SU-DHL-6 (cell line): Measurements from ENCODE around the gene SLC6A5.

Experiments
- H2AFZ ChIP-seq: fragments of 200-600 bp; sonication (generic); 2 replicates; pipeline ENCODE4 v1.6.1; 2014; ENCODE audit warnings: low read depth, mild to moderate bottlenecking, moderate library complexity, mixed read lengths, antibody characterized with exemption, low read length; ENCODE audit not compliant: severe bottlenecking
- H3F3A ChIP-seq: fragments of 200-600 bp; shearing (Covaris generic); 2 replicates; pipeline ENCODE4 v1.6.0; 2016; ENCODE audit warnings: antibody characterized with exemption, mild to moderate bottlenecking; ENCODE audit not compliant: insufficient read depth
- H3K27ac ChIP-seq: fragments of 200-600 bp; sonication (generic); 2 replicates; pipeline ENCODE4 v1.5.1; 2016; ENCODE audit warnings: low read depth, mild to moderate bottlenecking, low read length, moderate library complexity, mixed read lengths
- H3K27me3 ChIP-seq: fragments of 200-600 bp; sonication (generic), shearing (Covaris generic); 2 replicates; pipeline ENCODE4 v1.6.0; 2014; ENCODE audit warnings: mild to moderate bottlenecking, low read length
- H3K36me3 ChIP-seq: fragments of 200-600 bp; sonication (generic); 2 replicates; pipeline ENCODE4 v1.6.1; 2014; ENCODE audit warnings: mild to moderate bottlenecking, low read length, mixed read lengths
- H3K4me2 ChIP-seq: fragments of 300-600, 200-600 bp; shearing (Covaris generic), sonication (generic); 2 replicates; pipeline ENCODE4 v1.6.0; 2014; ENCODE audit warnings: low read length, low read depth, mild to moderate bottlenecking; ENCODE audit not compliant: poor library complexity, severe bottlenecking
- H3K4me3 ChIP-seq: fragments of 200-600 bp; sonication (generic); 2 replicates; pipeline ENCODE4 v1.5.1; 2014; ENCODE audit warnings: antibody characterized with exemption, low read length, mild to moderate bottlenecking, mixed read lengths; ENCODE audit not compliant: insufficient read depth, poor library complexity, severe bottlenecking
- H3K79me2 ChIP-seq: fragments of 200-600 bp; sonication (generic); 2 replicates; pipeline ENCODE4 v1.6.1; 2014; ENCODE audit warnings: mild to moderate bottlenecking, low read length, moderate library complexity; ENCODE audit not compliant: insufficient read depth
- H3K9ac ChIP-seq: fragments of 200-600 bp; sonication (generic); 2 replicates; pipeline ENCODE4 v1.7.0; 2014; ENCODE audit warnings: mild to moderate bottlenecking, low read length
- H3K9me2 ChIP-seq: fragments of 200-600 bp; sonication (generic); replicated peaks from 2 replicates; pipeline ENCODE4 v1.6.1; 2014; ENCODE audit warnings: low read length; ENCODE audit not compliant: insufficient read depth
- H3K9me3 ChIP-seq: fragments of 200-600 bp; sonication (generic); 2 replicates; pipeline ENCODE4 v1.6.1; 2014; ENCODE audit warnings: low read length, mixed read lengths; ENCODE audit not compliant: insufficient read depth
- H4K20me1 ChIP-seq: fragments of 200-600 bp; sonication (generic); 2 replicates; pipeline ENCODE4 v1.6.1; 2014; ENCODE audit warnings: low read depth, mild to moderate bottlenecking, antibody characterized with exemption, low read length, moderate library complexity, mixed read lengths
- EZH2phosphoT487 ChIP-seq: fragments of 200-600 bp; sonication (generic), shearing (Covaris generic); conservative IDR thresholded peaks from 2 replicates; pipeline ENCODE4 v1.6.1; 2018; ENCODE audit warnings: mild to moderate bottlenecking, antibody characterized with exemption, low read length, moderate library complexity, mixed read lengths
- TF ChIP-seq, protein P1 (sequence below): fragments of 200-600 bp; sonication (generic); IDR thresholded peaks from one replicate; pipeline ENCODE4 v1.5.1; 2017; ENCODE audit warnings: antibody characterized with exemption, mild to moderate bottlenecking, low read length, moderate library complexity; ENCODE audit not compliant: insufficient read depth, poor library complexity, severe bottlenecking

The SLC6A5 gene

DNA sequence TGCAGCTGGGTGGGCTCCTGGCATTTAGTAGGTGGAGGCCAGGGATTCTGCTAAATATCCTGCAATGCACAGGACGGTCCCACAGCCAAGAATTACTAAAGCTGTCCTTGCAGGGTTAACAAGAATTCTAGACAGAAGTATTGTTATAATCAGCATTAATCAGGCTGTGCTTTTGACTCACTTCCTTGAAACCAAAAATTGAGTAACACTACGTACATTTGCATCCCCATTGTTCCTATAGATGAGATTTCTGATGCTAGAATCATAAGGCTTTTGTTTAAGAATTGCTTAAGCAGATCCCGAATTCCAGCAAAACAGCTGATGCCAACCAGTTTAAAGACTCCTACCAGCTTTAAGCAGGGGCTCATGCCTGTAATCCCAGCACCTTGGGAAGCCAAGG, 11.4 kb downstream of the SLC6A5 start:
- no peak overlapping the region for H3K9ac ChIP-seq

GRCh38 chr11:20611445-20611844, 12.0 kb downstream of the SLC6A5 start:
- H3F3A ChIP-seq, result no peaks in the 10 kb centered on the region
- no peaks in the 10 kb centered on the region for H3K27me3 ChIP-seq
- H3K36me3 ChIP-seq, result no peaks in the 10 kb centered on the region
- H2AFZ ChIP-seq, result no peak overlapping the region
- H3K9me2 ChIP-seq, result no peaks in the 10 kb centered on the region
- H3K9me3 ChIP-seq, result no peaks in the 10 kb centered on the region
- no peak overlapping the region for H3K4me3 ChIP-seq
- H3K9ac ChIP-seq, result no peak overlapping the region
- H3K79me2 ChIP-seq, result no peaks in the 10 kb centered on the region
- no peak overlapping the region for H3K27ac ChIP-seq
- H3K4me2 ChIP-seq, result no peak overlapping the region
- no peaks in the 10 kb centered on the region for H4K20me1 ChIP-seq
- TF ChIP-seq, protein P1, sequence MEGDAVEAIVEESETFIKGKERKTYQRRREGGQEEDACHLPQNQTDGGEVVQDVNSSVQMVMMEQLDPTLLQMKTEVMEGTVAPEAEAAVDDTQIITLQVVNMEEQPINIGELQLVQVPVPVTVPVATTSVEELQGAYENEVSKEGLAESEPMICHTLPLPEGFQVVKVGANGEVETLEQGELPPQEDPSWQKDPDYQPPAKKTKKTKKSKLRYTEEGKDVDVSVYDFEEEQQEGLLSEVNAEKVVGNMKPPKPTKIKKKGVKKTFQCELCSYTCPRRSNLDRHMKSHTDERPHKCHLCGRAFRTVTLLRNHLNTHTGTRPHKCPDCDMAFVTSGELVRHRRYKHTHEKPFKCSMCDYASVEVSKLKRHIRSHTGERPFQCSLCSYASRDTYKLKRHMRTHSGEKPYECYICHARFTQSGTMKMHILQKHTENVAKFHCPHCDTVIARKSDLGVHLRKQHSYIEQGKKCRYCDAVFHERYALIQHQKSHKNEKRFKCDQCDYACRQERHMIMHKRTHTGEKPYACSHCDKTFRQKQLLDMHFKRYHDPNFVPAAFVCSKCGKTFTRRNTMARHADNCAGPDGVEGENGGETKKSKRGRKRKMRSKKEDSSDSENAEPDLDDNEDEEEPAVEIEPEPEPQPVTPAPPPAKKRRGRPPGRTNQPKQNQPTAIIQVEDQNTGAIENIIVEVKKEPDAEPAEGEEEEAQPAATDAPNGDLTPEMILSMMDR, result no peak
- no peak for TF ChIP-seq EZH2phosphoT487

More for the DNA sequence above, 11.4 kb downstream of the SLC6A5 start:
- Histone ChIP-seq H4K20me1 (no peaks in the 10 kb centered on the region), H3K27ac (no peak overlapping the region), H3K9me3 (no peaks in the 10 kb centered on the region), H3K4me3 (no peak overlapping the region), H3K79me2 (no peaks in the 10 kb centered on the region), H3K36me3 (no peaks in the 10 kb centered on the region), H3F3A (no peaks in the 10 kb centered on the region), H2AFZ (no peak overlapping the region), H3K4me2 (no peak overlapping the region), H3K27me3 (no peaks in the 10 kb centered on the region), H3K9me2 (no peaks in the 10 kb centered on the region)
- TF ChIP-seq, protein P1, result no peak
- TF ChIP-seq EZH2phosphoT487, result no peak

GRCh38 chr11:20611892-20612291, 12.5 kb downstream of the SLC6A5 start:
- no peaks in the 10 kb centered on the region for H4K20me1 ChIP-seq
- H3K9me2 ChIP-seq, result no peaks in the 10 kb centered on the region
- no peak overlapping the region for H3K4me2 ChIP-seq
- no peak overlapping the region for H3K9ac ChIP-seq
- no peak for TF ChIP-seq EZH2phosphoT487
- TF ChIP-seq, protein P1, result no peak
- H3K9me3 ChIP-seq, result no peaks in the 10 kb centered on the region
- H2AFZ ChIP-seq, result no peak overlapping the region
- no peak overlapping the region for H3K4me3 ChIP-seq
- no peaks in the 10 kb centered on the region for H3K36me3 ChIP-seq
- H3F3A ChIP-seq, result no peaks in the 10 kb centered on the region
- H3K79me2 ChIP-seq, result no peaks in the 10 kb centered on the region
- H3K27ac ChIP-seq, result no peak overlapping the region
- H3K27me3 ChIP-seq, result no peaks in the 10 kb centered on the region
